Esophagus squamous epithelium (tissue), 5 donors: ENCODE data around the gene MEIS2. TPM values are rescaled to one million over a fixed set of nuclear protein-coding genes. Genes with fewer than 3 reads are reported as not detected.

Experiments
- DNase-seq: peaks from one replicate; lab custom pipeline; 2025; lab: John Stamatoyannopoulos, UW
- H3K27ac ChIP-seq, 4 donors: fragments of 200-600 bp; sonication (generic); one replicate each; pipeline ENCODE4 v1.5.1; 2016 to 2019; ENCODE audit warnings: mild to moderate bottlenecking in 1 of 4
- H3K27me3 ChIP-seq, 4 donors: fragments of 200-600 bp; sonication (generic); 1 replicate in 3 of 4; 2 replicates in 1 of 4; pipeline versions ENCODE4 v1.5.1 to v1.6.0; 2017 to 2021; ENCODE audit warnings: antibody characterized with exemption in 1 of 4
- H3K36me3 ChIP-seq, 3 donors: fragments of 200-600 bp; sonication (generic); one replicate each; pipeline ENCODE4 v1.5.1; 2016 to 2019
- H3K4me1 ChIP-seq, 3 donors: fragments of 200-600 bp; sonication (generic); one replicate each; pipeline ENCODE4 v1.5.1; 2017 to 2019
- H3K4me3 ChIP-seq, 4 donors: fragments of 200-600 bp; sonication (generic); 1 replicate in 3 of 4; 2 replicates in 1 of 4; pipeline ENCODE4 v1.5.1; 2016 to 2019; ENCODE audit warnings: mild to moderate bottlenecking in 2 of 4, moderate library complexity in 1 of 4
- H3K9me3 ChIP-seq, 3 donors: fragments of 200-600 bp; sonication (generic); one replicate each; pipeline ENCODE4 v1.5.1; 2016 to 2019
- POLR2A ChIP-seq, 4 donors: fragments of 450-650 bp; IDR thresholded peaks; one replicate each; pipeline ENCODE4 v1.6.1; 2017; ENCODE audit warnings: antibody characterized with exemption in 4 of 4, mild to moderate bottlenecking in 4 of 4, moderate library complexity in 3 of 4
- WGBS, 2 donors: methylation state at CpG; one replicate each; pipeline ENCODE4 v1.1.5; 2018; 5-methylcytosine and 5-hydroxymethylcytosine counted together
- intact Hi-C: fragments of 100-400 bp; cut with DNase I; formaldehyde crosslinking; loops from one replicate; pipeline ENCODE4 v1.15.0; 2022
- total RNA-seq, 4 donors: library from RNA; depleted of rRNA; stranded (reverse); fragments of >200 nt; gene quantifications; one replicate each; pipeline ENCODE4 v1.1.0, GENCODE V29; 2016
- TF ChIP-seq, protein P1 (sequence below), 6 experiments: fragments of 450-650 bp in 4 of 6; fragments of 200-600 bp in 2 of 6; sonication (generic) in 2 of 6; IDR thresholded peaks; one replicate each; pipeline ENCODE4 v1.5.1; 2016 to 2019; ENCODE audit warnings: antibody characterized with exemption in 6 of 6, mild to moderate bottlenecking in 4 of 6, moderate library complexity in 4 of 6
- donor health status: DM: yes; HTN: yes; CAD: no.

Gene MEIS2
- total RNA-seq, 4 donors from 2014 or later = 6.6 to 26.3 (median 9.9) TPM

DNA sequence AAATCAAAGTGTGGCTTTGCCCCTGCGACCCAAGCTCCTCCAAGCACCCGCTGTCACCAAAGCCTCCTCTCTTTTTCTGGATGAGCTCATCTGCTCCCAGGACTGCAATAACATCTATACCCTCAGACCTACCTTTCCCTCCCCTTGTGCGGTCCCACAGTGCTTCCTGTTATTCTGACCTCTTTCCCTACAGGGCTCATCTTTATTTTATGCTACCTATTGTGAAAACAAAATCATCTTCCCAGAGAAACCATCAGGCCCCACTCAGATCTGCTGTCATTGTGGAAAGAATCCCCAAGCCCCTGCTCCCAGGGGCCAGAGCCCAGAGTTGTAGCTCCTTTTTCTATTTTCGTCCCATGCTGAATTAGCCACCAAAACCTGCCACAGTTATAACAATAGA is 162.2 kb downstream of the MEIS2 start:
- Histone ChIP-seq H3K4me3 (no peak overlapping the region), H3K27me3 (no peaks in the 10 kb centered on the region), H3K4me1 (no peaks in the 10 kb centered on the region), H3K27ac (no peak overlapping the region), H3K36me3 (peaks cover 0 to 12% (median 0%) of the 10 kb centered on the region in 3 donors), H3K9me3 (no peaks in the 10 kb centered on the region)
- TF ChIP-seq, protein P1, sequence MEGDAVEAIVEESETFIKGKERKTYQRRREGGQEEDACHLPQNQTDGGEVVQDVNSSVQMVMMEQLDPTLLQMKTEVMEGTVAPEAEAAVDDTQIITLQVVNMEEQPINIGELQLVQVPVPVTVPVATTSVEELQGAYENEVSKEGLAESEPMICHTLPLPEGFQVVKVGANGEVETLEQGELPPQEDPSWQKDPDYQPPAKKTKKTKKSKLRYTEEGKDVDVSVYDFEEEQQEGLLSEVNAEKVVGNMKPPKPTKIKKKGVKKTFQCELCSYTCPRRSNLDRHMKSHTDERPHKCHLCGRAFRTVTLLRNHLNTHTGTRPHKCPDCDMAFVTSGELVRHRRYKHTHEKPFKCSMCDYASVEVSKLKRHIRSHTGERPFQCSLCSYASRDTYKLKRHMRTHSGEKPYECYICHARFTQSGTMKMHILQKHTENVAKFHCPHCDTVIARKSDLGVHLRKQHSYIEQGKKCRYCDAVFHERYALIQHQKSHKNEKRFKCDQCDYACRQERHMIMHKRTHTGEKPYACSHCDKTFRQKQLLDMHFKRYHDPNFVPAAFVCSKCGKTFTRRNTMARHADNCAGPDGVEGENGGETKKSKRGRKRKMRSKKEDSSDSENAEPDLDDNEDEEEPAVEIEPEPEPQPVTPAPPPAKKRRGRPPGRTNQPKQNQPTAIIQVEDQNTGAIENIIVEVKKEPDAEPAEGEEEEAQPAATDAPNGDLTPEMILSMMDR (IDR thresholded peaks at IDR 0.05) = no peak
- TF ChIP-seq POLR2A (IDR thresholded peaks at IDR 0.05) = no peak
- 86 to 87% methylated on average over 4 of the region's 4 CpGs for WGBS, 2 donors
- DNase-seq = no peak
- intact Hi-C loops = no loop called here

DNA sequence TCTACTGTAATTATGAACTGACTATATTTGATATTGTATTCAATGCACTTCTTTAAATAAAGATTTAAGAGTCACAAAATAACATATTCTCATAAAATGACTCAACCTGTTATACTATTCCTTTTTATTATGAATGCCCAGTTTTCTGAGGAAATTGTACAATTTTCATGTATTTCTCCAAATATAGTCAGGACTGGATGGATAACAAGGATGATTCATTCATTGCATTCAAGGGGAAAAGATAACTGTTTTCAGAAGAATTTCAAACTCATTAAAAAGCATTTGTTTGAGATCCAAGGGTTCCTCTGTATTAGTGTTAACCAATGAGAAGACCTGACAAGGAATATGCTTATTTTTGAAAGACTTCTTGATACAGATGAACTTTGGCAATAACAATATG is 163.7 kb downstream of the MEIS2 start:
- H3K27ac ChIP-seq = no peak overlapping the region
- no peaks in the 10 kb centered on the region for H3K9me3 ChIP-seq
- no peak overlapping the region for H3K4me3 ChIP-seq
- DNase-seq = no peak
- TF ChIP-seq POLR2A (IDR thresholded peaks at IDR 0.05) = no peak
- TF ChIP-seq, protein P1 (IDR thresholded peaks at IDR 0.05) = no peak
- peaks cover 0 to 9% (median 0%) of the 10 kb centered on the region in 3 donors for H3K36me3 ChIP-seq
- intact Hi-C loops = no loop called here
- H3K4me1 ChIP-seq = no peaks in the 10 kb centered on the region
- no peaks in the 10 kb centered on the region for H3K27me3 ChIP-seq

DNA sequence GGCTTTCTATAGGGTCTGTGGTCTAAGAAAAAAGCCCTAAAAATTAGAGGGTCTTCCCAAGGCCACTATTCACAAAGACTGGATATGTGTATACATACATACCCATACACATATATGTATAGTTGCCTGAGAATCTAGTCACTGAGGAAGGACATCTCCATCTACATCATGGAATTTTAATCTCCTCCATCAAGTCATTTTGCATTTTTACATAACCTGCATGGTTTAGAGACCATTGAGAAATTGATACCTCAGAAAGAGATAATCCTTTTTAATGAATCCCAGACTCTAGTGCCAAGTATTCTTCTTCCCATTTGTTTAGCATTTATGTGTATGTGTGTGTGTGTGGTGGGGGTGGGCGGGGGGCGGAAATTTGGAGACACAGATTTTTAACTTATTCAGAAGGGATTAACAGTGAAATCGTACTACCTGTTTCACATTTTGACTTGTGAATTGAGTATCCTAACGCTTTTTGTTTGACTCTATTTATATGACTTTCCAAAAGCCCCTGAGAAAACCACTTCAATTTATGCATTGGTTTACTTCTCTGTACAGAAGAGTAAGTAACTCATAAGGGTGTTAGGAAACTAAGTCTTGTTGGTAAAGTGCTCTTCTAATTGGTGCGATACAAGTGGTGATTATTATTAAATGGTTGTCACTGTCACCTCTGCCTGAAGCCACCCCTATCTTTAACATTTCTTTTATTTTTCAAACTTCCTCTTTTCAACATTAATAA is 166.9 kb downstream of the MEIS2 start:
- H3K27me3 ChIP-seq = no peaks in the 10 kb centered on the region
- H3K4me1 ChIP-seq = no peaks in the 10 kb centered on the region
- no peak for DNase-seq
- peaks cover 0 to 8% (median 0%) of the 10 kb centered on the region in 3 donors for H3K36me3 ChIP-seq
- H3K9me3 ChIP-seq = no peaks in the 10 kb centered on the region
- no peak overlapping the region for H3K27ac ChIP-seq
- WGBS, 2 donors = 83 to 89% methylated on average over 5 of the region's 5 CpGs
- no peak overlapping the region for H3K4me3 ChIP-seq
- TF ChIP-seq, protein P1 (IDR thresholded peaks at IDR 0.05) = no peak
- no peak for TF ChIP-seq POLR2A (IDR thresholded peaks at IDR 0.05)
- intact Hi-C loops = no loop called here

- H3K9me3 ChIP-seq = no peaks in the 10 kb centered on the region
- peaks cover 0 to 8% (median 0%) of the 10 kb centered on the region in 3 donors for H3K36me3 ChIP-seq
- intact Hi-C loops = no loop called here
- TF ChIP-seq, protein P1 (IDR thresholded peaks at IDR 0.05) = no peak
- TF ChIP-seq POLR2A (IDR thresholded peaks at IDR 0.05) = no peak
- no peak for DNase-seq
- H3K27me3 ChIP-seq = no peaks in the 10 kb centered on the region
- 81 to 91% methylated on average over 5 of the region's 5 CpGs for WGBS, 2 donors
- no peaks in the 10 kb centered on the region for H3K4me1 ChIP-seq
- no peak overlapping the region for H3K4me3 ChIP-seq
- H3K27ac ChIP-seq = no peak overlapping the region
These were observed 168.3 kb downstream of the MEIS2 start for GRCh38 chr15:36932070-36932469.

- Histone ChIP-seq H3K27ac (no peak overlapping the region), H3K36me3 (peaks cover 0 to 8% (median 0%) of the 10 kb centered on the region in 3 donors), H3K27me3 (no peaks in the 10 kb centered on the region), H3K4me1 (no peaks in the 10 kb centered on the region), H3K4me3 (no peak overlapping the region), H3K9me3 (no peaks in the 10 kb centered on the region)
- DNase-seq = no peak
- 72 to 73% methylated on average over 3 of the region's 3 CpGs for WGBS, 2 donors
- TF ChIP-seq POLR2A (IDR thresholded peaks at IDR 0.05) = no peak
- TF ChIP-seq, protein P1 (IDR thresholded peaks at IDR 0.05) = no peak
- intact Hi-C loops = no loop called here
These were observed 168.9 kb downstream of the MEIS2 start for GRCh38 chr15:36931434-36931833.
